NCI-H187 treated with DMSO at 0.1 percent for 48 hours (cell line): ENCODE results near the gene MYO1D.
"Not testable (repeated sequence)": the region's sequence is repeated elsewhere in the genome, so short reads cannot be mapped to it uniquely, and the experiment has no call there.

ENCODE experiments used
- DNase-seq: peaks from one replicate; lab custom pipeline; 2025; lab: John Stamatoyannopoulos, UW

Gene MYO1D

GRCh38 chr17:32773856-32774694, 102.8 kb downstream of the MYO1D start:
- no peak for DNase-seq

- no peak for DNase-seq
Measured at GRCh38 chr17:32772453-32773025, 104.4 kb downstream of the MYO1D start.

- no peak for DNase-seq
Measured at GRCh38 chr17:32771396-32771795, 105.5 kb downstream of the MYO1D start.

GRCh38 chr17:32769846-32770245, 107.1 kb downstream of the MYO1D start:
- DNase-seq: no peak

- DNase-seq: no peak
Measured at GRCh38 chr17:32763855-32764439, 113.0 kb downstream of the MYO1D start.

GRCh38 chr17:32759476-32759875, 117.4 kb downstream of the MYO1D start:
- no peak for DNase-seq

GRCh38 chr17:32757963-32758362, 119.0 kb downstream of the MYO1D start:
- DNase-seq: no peak

GRCh38 chr17:32756696-32757095, 120.2 kb downstream of the MYO1D start:
- DNase-seq: no peak

GRCh38 chr17:32755045-32755805, 121.7 kb downstream of the MYO1D start:
- DNase-seq: no peak

GRCh38 chr17:32752934-32753333, 124.0 kb downstream of the MYO1D start:
- DNase-seq: no peak

- no peak for DNase-seq
Measured at GRCh38 chr17:32747856-32748255, 129.1 kb downstream of the MYO1D start.

GRCh38 chr17:32746698-32747097, 130.2 kb downstream of the MYO1D start:
- DNase-seq: no peak

GRCh38 chr17:32746280-32746679, 130.6 kb downstream of the MYO1D start:
- no peak for DNase-seq

- no peak for DNase-seq
Measured at GRCh38 chr17:32742681-32743538, 134.0 kb downstream of the MYO1D start.

- DNase-seq: no peak
Measured at GRCh38 chr17:32741381-32741780, 135.5 kb downstream of the MYO1D start.

GRCh38 chr17:32739722-32740121, 137.2 kb downstream of the MYO1D start:
- no peak for DNase-seq

GRCh38 chr17:32739151-32739550, 137.8 kb downstream of the MYO1D start:
- DNase-seq: not testable (repeated sequence)

- DNase-seq: no peak
Measured at GRCh38 chr17:32733401-32733800, 143.5 kb downstream of the MYO1D start.

GRCh38 chr17:32732900-32733299, 144.0 kb downstream of the MYO1D start:
- no peak for DNase-seq

- no peak for DNase-seq
Measured at GRCh38 chr17:32732296-32732642, 144.7 kb downstream of the MYO1D start.

GRCh38 chr17:32731556-32732295, 145.2 kb downstream of the MYO1D start:
- DNase-seq: no peak
